HG03175 (cell line): ENCODE results near the gene INO80D.
A peak's percentile ranks its signal among the peaks of the same experiment; 100 is the strongest.
"Not testable (repeated sequence)": the region's sequence is repeated elsewhere in the genome, so short reads cannot be mapped to it uniquely, and the experiment has no call there.

ENCODE experiments used
- ATAC-seq: cut with Tn5 transposase; IDR thresholded peaks from one replicate; pipeline ENCODE4 v1.9.1; 2021; ENCODE audit warnings: mild to moderate bottlenecking, moderate library complexity; ENCODE audit not compliant: unreplicated experiment

The INO80D gene

GRCh38 chr2:206085742-206086445, at the start of gene INO80D:
Gene INO80D, minus strand, starts transcription at chr2:206086174. Its CDS starts 23,158 bp downstream, at chr2:206063016.
- ATAC-seq: peak; percentile 92

DNA sequence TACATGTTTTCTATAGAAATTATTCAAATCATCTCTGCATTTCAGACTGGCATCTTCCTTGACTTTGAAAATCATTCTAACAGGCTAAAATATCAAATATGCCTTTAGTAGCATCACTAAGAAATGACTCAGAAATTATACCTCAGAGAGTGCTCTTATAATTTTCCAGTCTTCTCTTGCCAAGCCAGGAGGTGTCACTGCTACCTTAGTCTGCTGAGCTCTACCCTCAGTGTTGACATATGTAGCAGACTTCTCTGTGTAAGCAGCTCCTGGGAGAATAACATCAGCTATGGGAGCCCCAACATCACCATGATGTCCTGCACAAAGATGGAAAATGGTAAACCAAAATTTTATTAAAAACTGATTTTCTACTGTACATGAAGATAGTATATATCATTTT, 41.7 kb upstream of the INO80D start:
- no peak for ATAC-seq

GRCh38 chr2:206125901-206126300, 39.9 kb upstream of the INO80D start:
- no peak for ATAC-seq

- not testable (repeated sequence) for ATAC-seq
Observed at GRCh38 chr2:206122569-206122968, 36.6 kb upstream of the INO80D start.

GRCh38 chr2:206116278-206116677, 30.3 kb upstream of the INO80D start:
- ATAC-seq: no peak

- ATAC-seq: no peak
Observed at GRCh38 chr2:206115026-206115578, 29.1 kb upstream of the INO80D start.

GRCh38 chr2:206112846-206113547, 27.0 kb upstream of the INO80D start:
- no peak for ATAC-seq

DNA sequence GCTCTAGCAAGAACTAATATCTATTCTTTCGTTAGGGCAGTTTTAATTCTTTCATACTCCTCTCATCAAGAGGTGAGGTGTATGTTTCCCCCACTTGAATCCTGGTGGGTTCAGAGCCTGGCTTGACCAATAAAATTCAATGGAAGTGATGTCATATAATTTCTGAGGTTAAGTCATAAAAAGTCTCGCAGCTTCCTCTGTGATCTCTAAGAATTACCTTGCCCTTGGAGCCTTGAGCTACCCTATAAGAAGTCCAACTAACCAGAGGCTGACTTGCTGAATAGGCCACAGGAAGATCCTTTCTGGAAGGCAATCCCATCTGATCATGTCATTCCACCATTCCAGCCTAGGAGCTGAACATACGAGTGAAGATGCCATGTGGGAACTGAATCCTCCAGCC, 26.1 kb upstream of the INO80D start:
- no peak for ATAC-seq

- no peak for ATAC-seq
Observed at GRCh38 chr2:206108713-206109112, 22.7 kb upstream of the INO80D start.

DNA sequence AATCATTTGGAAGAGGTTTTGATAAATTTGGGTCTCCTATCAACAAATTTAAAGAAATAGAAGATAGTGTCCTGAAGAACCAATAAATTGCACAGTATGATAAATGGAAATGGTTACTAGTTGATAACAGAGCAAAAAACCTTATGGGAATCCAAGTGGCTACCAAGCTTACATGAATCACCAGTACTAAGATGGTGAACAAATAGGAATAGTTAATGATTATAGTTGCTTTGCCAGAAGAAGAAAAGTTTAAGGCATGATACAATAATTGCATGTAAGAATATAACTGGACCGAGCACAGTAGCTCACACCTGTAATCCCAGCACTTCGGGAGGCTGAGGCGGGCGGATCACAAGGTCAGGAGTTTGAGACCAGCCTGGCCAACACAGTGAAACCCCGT, 19.6 kb upstream of the INO80D start:
- ATAC-seq: no peak

DNA sequence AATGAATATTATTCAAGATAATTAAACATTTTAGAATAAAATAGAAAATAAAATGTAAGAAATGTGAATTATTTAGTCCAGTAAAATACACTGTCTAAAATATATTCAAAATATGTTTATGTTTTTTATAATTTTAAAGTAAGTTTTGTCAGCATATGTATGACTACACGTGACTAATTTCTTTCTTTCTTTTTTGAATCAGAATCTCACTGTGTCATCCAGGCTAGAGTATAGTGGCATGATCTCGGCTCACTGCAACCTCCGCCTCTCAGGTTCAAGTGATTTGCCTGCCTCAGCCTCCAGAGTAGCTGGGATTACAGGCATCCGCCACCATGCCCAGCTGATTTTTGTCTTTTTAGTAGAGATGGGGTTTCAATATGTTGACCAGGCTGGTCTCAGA, 19.1 kb upstream of the INO80D start:
- no peak for ATAC-seq

- not testable (repeated sequence) for ATAC-seq
Observed at GRCh38 chr2:206098872-206099271, 12.9 kb upstream of the INO80D start.

- no peak for ATAC-seq
Observed at GRCh38 chr2:206098471-206098870, 12.5 kb upstream of the INO80D start.

DNA sequence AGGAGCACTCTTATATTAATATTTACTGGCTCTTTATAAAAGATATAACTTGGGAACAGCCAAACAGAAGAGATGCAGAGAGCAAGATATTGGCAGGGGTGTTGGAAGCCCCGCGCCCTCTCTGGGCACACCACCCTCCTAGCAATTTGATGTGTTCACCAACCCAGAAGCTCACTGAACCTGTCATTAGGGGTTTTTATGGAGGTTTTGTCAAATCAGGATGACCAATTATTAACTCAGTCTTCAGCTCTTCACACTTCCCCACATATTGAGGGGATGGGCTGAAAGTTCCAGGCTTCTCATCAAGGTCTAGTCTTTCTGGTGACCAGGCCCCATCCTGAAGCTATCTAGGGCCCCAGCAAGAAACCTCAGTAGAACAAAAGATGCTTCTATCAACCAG, 10.9 kb upstream of the INO80D start:
- no peak for ATAC-seq

DNA sequence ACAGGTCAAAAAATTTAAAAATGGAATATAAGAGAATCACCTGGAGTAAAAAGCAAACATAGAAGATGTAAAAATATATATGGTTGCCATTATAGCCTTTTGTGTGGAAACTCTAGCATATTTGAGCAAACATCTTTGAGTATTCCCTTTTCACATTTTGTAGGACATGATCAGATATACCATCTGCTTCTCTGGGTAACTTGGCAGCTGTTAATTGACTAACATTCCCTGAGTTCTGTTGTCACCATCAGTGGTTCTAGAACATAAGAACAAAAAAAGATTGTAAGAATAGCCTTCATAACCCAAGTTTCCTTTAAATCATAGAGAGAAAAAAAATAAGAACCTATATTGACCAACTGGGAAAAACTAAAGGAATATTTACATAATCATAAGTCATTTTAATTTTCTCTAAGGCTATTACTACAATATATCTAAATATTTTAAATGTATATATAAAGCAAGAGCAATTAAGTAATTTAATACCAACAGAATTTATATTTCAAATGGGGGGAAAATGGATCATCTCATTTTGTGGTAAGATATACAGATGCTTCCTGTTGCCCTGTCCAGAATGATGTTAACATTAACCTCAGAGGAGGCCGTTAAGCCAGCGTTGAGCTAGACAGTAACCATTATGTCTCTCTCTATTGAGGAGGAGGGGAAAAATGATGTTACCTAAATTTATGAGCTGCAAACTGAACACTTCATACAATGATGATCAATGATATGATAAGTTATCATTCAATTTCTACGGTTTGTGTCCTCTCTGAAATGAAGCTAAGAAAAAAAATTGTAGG, 9.8 kb upstream of the INO80D start:
- no peak for ATAC-seq

DNA sequence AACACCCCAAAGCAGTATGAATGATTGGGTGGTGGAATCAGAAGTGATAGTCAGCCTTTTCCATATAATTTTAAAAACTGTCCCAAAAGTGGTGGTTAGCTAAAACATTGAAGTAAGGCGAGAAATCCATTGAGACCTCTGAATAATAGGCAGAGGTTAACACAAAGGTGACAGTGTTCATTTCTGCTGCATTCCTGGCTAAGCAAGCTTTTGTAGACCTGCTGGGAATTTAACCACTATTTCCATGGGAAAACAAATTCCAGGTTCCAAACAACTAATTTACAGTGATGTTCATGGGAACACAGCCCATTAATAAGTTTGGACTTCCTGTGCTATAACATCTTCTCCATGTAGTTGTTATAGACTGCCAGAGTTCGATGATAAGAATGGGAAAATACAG, 6.3 kb upstream of the INO80D start:
- no peak for ATAC-seq

DNA sequence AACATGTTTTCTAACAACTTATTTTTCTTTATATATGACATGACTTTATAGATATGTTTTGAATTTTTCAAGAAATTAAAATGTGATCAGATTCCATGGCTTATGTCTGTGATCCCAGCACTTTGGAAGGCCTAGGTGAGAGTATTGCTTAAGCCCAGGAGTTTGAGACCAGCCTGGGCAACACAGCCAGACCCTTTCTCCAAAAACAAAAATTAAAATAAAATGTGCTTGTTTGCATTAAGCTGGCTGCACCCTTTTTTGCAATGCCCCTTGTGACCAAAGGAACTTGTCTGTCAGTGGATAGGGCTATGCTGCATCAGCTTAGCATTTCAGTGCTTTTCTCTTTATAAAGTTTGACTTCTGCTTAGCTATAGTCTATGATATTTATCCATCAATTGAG, 2.3 kb upstream of the INO80D start:
- no peak for ATAC-seq

DNA sequence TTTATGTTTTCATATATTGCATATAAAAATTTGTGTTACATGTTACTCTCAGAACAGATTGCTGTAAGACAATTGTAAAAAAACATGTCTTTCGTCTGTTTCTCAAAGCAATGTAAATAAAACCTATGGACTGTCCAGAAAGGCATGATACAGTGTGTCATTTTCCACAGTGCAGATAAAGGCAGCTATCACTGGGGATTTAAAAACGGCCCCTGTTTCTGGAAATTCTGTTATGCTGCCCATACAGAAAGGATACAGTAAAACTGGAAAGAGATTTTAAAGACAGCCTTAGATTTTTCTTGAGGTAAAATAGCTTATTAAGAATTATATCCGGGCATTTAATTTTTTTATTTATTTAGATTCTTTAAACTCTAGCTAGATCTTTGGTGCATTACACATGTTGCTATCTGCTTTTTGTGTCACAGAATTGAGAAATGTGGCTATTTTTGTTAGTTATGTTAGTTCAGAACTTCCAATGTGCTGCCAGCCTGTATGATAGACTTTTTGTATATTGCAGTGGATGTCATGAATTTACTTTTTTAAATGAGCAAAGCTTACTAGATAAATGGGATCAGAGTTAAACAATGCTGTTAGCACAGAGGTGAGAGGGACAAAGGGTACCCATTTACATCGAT, 859 bp upstream of the INO80D start:
- no peak for ATAC-seq

DNA sequence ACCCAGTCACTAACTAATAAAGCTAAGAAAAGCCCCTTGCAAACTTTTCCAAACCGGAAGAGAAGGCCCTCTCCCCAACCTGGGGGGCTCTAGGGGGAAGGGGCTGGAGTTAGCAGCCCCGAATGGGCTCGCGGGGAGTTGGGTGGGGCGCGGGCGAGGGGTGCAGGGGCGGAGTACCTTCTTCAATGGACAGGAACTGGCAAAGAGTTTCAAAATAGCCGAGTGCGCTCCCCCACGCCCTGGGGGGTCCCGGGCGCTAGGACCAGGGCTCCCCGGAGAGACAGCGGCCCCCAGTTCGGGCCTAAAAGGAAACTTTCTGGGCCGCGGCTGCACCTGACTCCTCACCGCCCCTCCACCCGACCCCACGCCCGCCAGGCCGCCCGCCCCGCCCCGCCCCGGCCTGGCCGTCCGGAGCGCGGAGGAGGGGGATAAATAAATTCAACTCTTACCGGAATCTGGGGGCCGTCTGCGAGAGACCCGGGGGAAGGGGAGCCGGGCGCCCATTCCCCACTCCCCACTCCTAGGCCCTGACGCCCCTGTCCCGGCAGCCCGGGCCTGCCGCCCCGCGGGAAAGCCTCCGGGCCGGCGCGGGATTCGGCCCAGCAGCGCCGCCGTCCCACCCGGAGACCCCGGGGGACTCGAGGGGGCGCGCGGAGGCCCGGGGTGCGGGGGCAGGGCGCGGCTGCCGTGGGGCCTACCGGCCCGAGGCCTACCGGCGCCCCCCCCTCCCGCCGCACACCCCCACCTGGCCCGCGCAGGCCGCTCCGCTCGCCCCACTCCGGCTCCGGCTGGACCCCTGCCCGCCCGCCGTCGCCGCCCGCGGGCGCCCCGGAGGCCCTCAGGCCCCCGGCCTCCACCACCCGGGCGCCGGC, 868 bp downstream of the INO80D start:
- peak; percentile 29 for ATAC-seq

DNA sequence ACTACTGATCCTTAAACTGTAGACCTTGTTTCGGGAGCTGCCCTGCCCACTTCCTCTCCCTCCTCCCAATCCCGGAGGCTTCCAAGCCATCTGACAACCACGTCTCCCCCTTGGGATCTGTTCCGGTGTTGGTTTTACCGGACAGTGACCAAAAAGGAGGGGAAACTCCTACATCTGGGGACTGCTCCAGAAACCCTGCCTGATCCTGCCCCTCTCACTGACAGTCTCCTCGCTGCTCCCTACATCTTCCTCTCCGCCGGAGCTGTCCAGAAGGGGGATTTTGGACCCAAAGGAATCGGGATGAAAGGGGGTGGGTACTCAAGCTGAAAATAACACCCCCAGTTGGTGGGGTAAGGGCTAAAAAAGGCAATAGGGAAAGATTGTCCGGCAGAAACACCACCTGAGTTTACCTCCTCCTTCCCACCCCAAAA, 1.5 kb downstream of the INO80D start:
- no peak for ATAC-seq
